OCI-LY3 (cell line): ENCODE data around the gene ETFRF1.

Experiments
- EZH2phosphoT487 ChIP-seq: fragments of 200-600 bp; shearing (Covaris generic); IDR thresholded peaks from 2 replicates; pipeline ENCODE4 v1.6.1; 2018; ENCODE audit warnings: antibody characterized with exemption, mixed run types, low read depth
- TF ChIP-seq, protein P1 (sequence below): fragments of 200-600, 300-600 bp; sonication (generic); IDR thresholded peaks from 2 replicates; pipeline ENCODE4 v1.5.1; 2014; ENCODE audit warnings: antibody characterized with exemption, low read length, low read depth

- TF ChIP-seq, protein P1, sequence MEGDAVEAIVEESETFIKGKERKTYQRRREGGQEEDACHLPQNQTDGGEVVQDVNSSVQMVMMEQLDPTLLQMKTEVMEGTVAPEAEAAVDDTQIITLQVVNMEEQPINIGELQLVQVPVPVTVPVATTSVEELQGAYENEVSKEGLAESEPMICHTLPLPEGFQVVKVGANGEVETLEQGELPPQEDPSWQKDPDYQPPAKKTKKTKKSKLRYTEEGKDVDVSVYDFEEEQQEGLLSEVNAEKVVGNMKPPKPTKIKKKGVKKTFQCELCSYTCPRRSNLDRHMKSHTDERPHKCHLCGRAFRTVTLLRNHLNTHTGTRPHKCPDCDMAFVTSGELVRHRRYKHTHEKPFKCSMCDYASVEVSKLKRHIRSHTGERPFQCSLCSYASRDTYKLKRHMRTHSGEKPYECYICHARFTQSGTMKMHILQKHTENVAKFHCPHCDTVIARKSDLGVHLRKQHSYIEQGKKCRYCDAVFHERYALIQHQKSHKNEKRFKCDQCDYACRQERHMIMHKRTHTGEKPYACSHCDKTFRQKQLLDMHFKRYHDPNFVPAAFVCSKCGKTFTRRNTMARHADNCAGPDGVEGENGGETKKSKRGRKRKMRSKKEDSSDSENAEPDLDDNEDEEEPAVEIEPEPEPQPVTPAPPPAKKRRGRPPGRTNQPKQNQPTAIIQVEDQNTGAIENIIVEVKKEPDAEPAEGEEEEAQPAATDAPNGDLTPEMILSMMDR: no peak
- no peak for TF ChIP-seq EZH2phosphoT487
Measured at GRCh38 chr12:25249931-25250738, 55.1 kb downstream of the ETFRF1 start.
